Tibial nerve (tissue), 4 donors: ENCODE measurements around the gene KLF18. TPM values are rescaled to one million over a fixed set of nuclear protein-coding genes. Genes with fewer than 3 reads are reported as not detected.

Experiments
- DNase-seq, 2 donors: peaks; one replicate each; pipeline ENCODE4 v3.0.0-alpha.2; 2019; ENCODE audit warnings: low spot score in 2 of 2
- H3K27ac ChIP-seq, 4 donors: fragments of 200-600 bp; sonication (generic) in 3 of 4; one replicate each; pipeline ENCODE4 v1.5.1; 2017 to 2019; ENCODE audit warnings: mild to moderate bottlenecking in 1 of 4
- H3K27me3 ChIP-seq, 2 donors: fragments of 200-600 bp; sonication (generic) in 1 of 2; one replicate each; pipeline versions ENCODE4 v1.5.1 to v1.6.0; 2017 to 2019
- H3K36me3 ChIP-seq, 3 donors: fragments of 200-600 bp; sonication (generic); one replicate each; pipeline ENCODE4 v1.5.1; 2018 to 2019
- H3K4me1 ChIP-seq, 4 donors: fragments of 200-600 bp; sonication (generic) in 3 of 4; one replicate each; pipeline ENCODE4 v1.5.1; 2017 to 2019
- H3K4me3 ChIP-seq, 4 donors: fragments of 200-600 bp; sonication (generic) in 3 of 4; one replicate each; pipeline ENCODE4 v1.5.1; 2017 to 2019; ENCODE audit warnings: mild to moderate bottlenecking in 1 of 4, moderate library complexity in 1 of 4
- H3K9me3 ChIP-seq, 4 donors: fragments of 200-600 bp; sonication (generic) in 3 of 4; one replicate each; pipeline ENCODE4 v1.5.1; 2017 to 2019
- CTCF ChIP-seq, 5 experiments: fragments of 200-600 bp in 3 of 5; fragments of 450-650 bp in 2 of 5; sonication (generic) in 3 of 5; IDR thresholded peaks; one replicate each; pipeline ENCODE4 v1.5.1; 2016 to 2019; ENCODE audit warnings: antibody characterized with exemption in 5 of 5, mild to moderate bottlenecking in 3 of 5, moderate library complexity in 2 of 5
- EP300 ChIP-seq, 2 donors: sonication (generic); formaldehyde crosslinking; IDR thresholded peaks; one replicate each; pipeline ENCODE4 v1.6.1; 2017; ENCODE audit warnings: antibody characterized with exemption in 2 of 2, mild to moderate bottlenecking in 1 of 2
- POLR2A ChIP-seq, 2 donors: fragments of 450-650 bp; IDR thresholded peaks; one replicate each; pipeline ENCODE4 v1.6.1; 2017; ENCODE audit warnings: antibody characterized with exemption in 2 of 2, mild to moderate bottlenecking in 2 of 2, moderate library complexity in 2 of 2
- WGBS, 2 donors: methylation state at CpG; one replicate each; pipeline ENCODE4 v1.1.5; 2018; 5-methylcytosine and 5-hydroxymethylcytosine counted together
- total RNA-seq, 4 donors: library from RNA; depleted of rRNA; stranded (reverse); fragments of >200 nt; gene quantifications; one replicate each; pipeline ENCODE4 v1.1.0, GENCODE V29; 2016

KLF18 gene
- total RNA-seq, 4 donors from 2014 or later, result not detected

- no peak for DNase-seq
- no peaks in the 10 kb centered on the region for H3K4me1 ChIP-seq
- H3K4me3 ChIP-seq, result no peak overlapping the region
- H3K9me3 ChIP-seq, result no peaks in the 10 kb centered on the region
- TF ChIP-seq POLR2A (IDR thresholded peaks at IDR 0.05) (no peak), EP300 (IDR thresholded peaks at IDR 0.05) (no peak), CTCF (IDR thresholded peaks at IDR 0.05) (no peak)
- no peaks in the 10 kb centered on the region for H3K36me3 ChIP-seq
- H3K27me3 ChIP-seq, result no peaks in the 10 kb centered on the region
- no peak overlapping the region for H3K27ac ChIP-seq
Observed at GRCh38 chr1:44158871-44159270, 17.4 kb upstream of the KLF18 start.

GRCh38 chr1:44157903-44158302 is 16.5 kb upstream of the KLF18 start:
- no peak overlapping the region for H3K4me3 ChIP-seq
- no peaks in the 10 kb centered on the region for H3K4me1 ChIP-seq
- TF ChIP-seq EP300 (IDR thresholded peaks at IDR 0.05), result no peak
- no peak for TF ChIP-seq POLR2A (IDR thresholded peaks at IDR 0.05)
- no peak for TF ChIP-seq CTCF (IDR thresholded peaks at IDR 0.05)
- DNase-seq, result no peak
- no peak overlapping the region for H3K27ac ChIP-seq
- no peaks in the 10 kb centered on the region for H3K27me3 ChIP-seq
- no peaks in the 10 kb centered on the region for H3K36me3 ChIP-seq
- H3K9me3 ChIP-seq, result no peaks in the 10 kb centered on the region
- 92% methylated on average over 1 of the region's 1 CpG for WGBS, 2 donors

DNA sequence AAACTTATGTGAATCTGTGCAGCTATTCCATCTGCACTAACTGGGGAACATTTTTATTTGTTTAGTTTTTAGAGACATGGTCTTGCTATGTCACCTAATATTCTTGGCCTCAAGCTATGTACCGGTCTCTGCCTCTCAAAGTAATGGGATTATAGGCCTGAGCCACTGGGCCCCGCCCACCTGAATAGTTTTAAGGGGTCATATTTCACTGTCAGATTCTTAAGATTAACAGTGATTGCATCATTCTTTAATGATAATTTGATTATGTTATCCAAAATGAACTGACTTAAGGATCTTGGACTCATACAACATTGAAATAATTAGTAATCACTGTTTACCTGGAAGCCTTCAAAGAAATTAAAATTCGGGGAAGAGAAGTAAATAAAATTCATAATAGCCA is 12.6 kb upstream of the KLF18 start:
- WGBS, 2 donors, result 86 to 87% methylated on average over 3 of the region's 3 CpGs
- no peaks in the 10 kb centered on the region for H3K4me1 ChIP-seq
- no peak overlapping the region for H3K27ac ChIP-seq
- H3K27me3 ChIP-seq, result peaks cover 0 to 6% of the 10 kb centered on the region in 2 donors
- no peaks in the 10 kb centered on the region for H3K9me3 ChIP-seq
- no peak overlapping the region for H3K4me3 ChIP-seq
- DNase-seq, result no peak
- no peak for TF ChIP-seq POLR2A (IDR thresholded peaks at IDR 0.05)
- no peak for TF ChIP-seq EP300 (IDR thresholded peaks at IDR 0.05)
- no peak for TF ChIP-seq CTCF (IDR thresholded peaks at IDR 0.05)
- no peaks in the 10 kb centered on the region for H3K36me3 ChIP-seq

GRCh38 chr1:44152692-44153091 is 11.3 kb upstream of the KLF18 start:
- H3K4me3 ChIP-seq, result no peak overlapping the region
- DNase-seq, result no peak
- 80 to 85% methylated on average over 1 of the region's 1 CpG for WGBS, 2 donors

DNA sequence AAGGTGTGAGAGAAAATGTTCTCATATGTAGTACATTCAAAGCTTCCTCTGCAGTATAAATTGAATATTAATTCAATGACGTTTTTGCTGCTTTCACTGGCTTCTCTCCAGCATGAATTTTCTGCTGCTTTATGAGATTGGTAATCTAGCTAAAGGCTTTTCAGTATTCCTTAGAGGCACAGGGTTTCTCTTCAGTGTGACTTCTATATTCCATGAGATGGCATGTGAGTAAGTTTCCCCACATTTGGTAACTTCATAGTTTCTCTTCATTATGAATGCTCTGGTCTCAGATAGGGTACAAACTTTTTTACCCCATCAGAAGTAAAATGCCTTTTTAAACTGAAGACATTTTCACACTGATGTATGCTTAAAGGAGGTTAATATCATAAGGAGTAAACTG is 10.4 kb upstream of the KLF18 start:
- 13 to 18% methylated on average over 1 of the region's 1 CpG for WGBS, 2 donors
- no peaks in the 10 kb centered on the region for H3K36me3 ChIP-seq
- DNase-seq, result no peak

More at GRCh38 chr1:44152692-44153091, 11.3 kb upstream of the KLF18 start:
- Histone ChIP-seq H3K36me3 (no peaks in the 10 kb centered on the region), H3K27me3 (peaks cover 0 to 6% of the 10 kb centered on the region in 2 donors), H3K4me1 (no peaks in the 10 kb centered on the region), H3K9me3 (no peaks in the 10 kb centered on the region), H3K27ac (no peak overlapping the region)
- TF ChIP-seq CTCF (IDR thresholded peaks at IDR 0.05), result no peak

More for the DNA sequence above, 10.4 kb upstream of the KLF18 start:
- Histone ChIP-seq H3K4me1 (no peaks in the 10 kb centered on the region), H3K9me3 (peaks cover 0 to 3% (median 0%) of the 10 kb centered on the region in 4 donors), H3K27ac (no peak overlapping the region), H3K27me3 (peaks cover 0 to 6% of the 10 kb centered on the region in 2 donors), H3K4me3 (no peak overlapping the region)
- no peak for TF ChIP-seq POLR2A (IDR thresholded peaks at IDR 0.05)
- TF ChIP-seq EP300 (IDR thresholded peaks at IDR 0.05), result no peak
- no peak for TF ChIP-seq CTCF (IDR thresholded peaks at IDR 0.05)
